ENCODE measurements around the gene KDM4C.

KDM4C gene

GRCh38 chr9:7205806-7206205, 448.0 kb downstream of the KDM4C start:
- H3K27me3 Mint-ChIP-seq = no peaks in the 10 kb centered on the region
- H3K9me3 Mint-ChIP-seq = no peaks in the 10 kb centered on the region
- H3K27ac Mint-ChIP-seq = no peak overlapping the region
- H3K4me3 Mint-ChIP-seq = no peak overlapping the region
- H3K4me1 Mint-ChIP-seq = no peaks in the 10 kb centered on the region
- H3K36me3 Mint-ChIP-seq = no peaks in the 10 kb centered on the region

DNA sequence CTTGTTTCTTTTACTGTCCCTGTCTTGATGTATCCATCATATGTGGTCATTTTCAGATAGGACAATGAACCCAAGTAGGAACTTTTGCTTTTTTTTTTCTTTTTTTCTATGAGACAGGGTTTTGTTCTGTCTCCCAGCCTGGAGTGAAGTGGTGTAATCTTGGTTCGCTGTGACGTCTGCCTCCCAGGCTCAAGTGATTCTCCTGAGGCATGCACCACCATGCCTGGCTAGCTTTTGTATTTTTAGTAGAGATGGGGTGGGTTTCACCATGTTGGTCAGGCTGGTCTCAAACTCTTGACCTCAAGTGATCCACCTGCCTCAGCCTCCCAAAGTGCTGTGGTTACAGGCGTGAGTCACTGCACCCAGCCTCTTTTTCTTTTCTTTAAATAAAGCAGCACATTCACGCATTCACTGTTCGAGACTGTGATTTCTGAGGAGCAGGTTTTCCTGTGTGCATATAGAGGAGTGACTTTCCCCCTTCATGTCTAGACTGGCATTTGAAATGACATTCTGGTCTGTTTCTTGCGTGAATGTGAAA, 448.5 kb downstream of the KDM4C start:
- H3K4me3 Mint-ChIP-seq = no peak overlapping the region
- no peak overlapping the region for H3K27ac Mint-ChIP-seq
- H3K27me3 Mint-ChIP-seq = no peaks in the 10 kb centered on the region
- H3K36me3 Mint-ChIP-seq = no peaks in the 10 kb centered on the region
- H3K4me1 Mint-ChIP-seq = no peaks in the 10 kb centered on the region
- no peaks in the 10 kb centered on the region for H3K9me3 Mint-ChIP-seq

- H3K4me3 Mint-ChIP-seq = no peak overlapping the region
- H3K4me1 Mint-ChIP-seq = no peaks in the 10 kb centered on the region
- H3K36me3 Mint-ChIP-seq = no peaks in the 10 kb centered on the region
- no peaks in the 10 kb centered on the region for H3K27me3 Mint-ChIP-seq
- no peak overlapping the region for H3K27ac Mint-ChIP-seq
- H3K9me3 Mint-ChIP-seq = no peaks in the 10 kb centered on the region
Measured at GRCh38 chr9:7209016-7209715, 451.4 kb downstream of the KDM4C start.

DNA sequence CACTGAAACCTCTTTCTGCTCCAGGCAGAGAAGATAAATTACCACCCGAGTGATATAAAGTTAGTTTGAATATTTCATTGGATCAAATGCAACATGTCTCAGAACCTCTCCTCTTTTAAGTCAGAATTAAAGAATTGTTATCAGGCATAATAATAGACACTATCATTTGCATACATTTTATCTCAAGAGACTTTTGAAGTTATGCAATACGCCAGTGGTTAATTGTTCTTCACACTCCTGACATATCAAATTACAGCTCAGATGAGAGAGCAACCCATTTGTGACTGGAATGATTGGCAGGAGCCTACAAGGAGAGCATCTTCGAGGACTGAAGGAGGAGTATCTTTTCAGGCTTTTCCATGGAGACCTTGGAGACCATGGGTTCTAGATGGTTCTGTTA, 452.2 kb downstream of the KDM4C start:
- no peak overlapping the region for H3K4me3 Mint-ChIP-seq
- no peaks in the 10 kb centered on the region for H3K4me1 Mint-ChIP-seq
- H3K9me3 Mint-ChIP-seq = no peaks in the 10 kb centered on the region
- H3K27me3 Mint-ChIP-seq = no peaks in the 10 kb centered on the region
- no peaks in the 10 kb centered on the region for H3K36me3 Mint-ChIP-seq
- H3K27ac Mint-ChIP-seq = no peak overlapping the region

- Mint-ChIP-seq H3K27me3 (no peaks in the 10 kb centered on the region), H3K4me3 (no peak overlapping the region), H3K36me3 (no peaks in the 10 kb centered on the region), H3K9me3 (no peaks in the 10 kb centered on the region), H3K27ac (no peak overlapping the region), H3K4me1 (peaks cover 1% of the 10 kb centered on the region)
Measured at GRCh38 chr9:7210854-7211637, 453.3 kb downstream of the KDM4C start.

DNA sequence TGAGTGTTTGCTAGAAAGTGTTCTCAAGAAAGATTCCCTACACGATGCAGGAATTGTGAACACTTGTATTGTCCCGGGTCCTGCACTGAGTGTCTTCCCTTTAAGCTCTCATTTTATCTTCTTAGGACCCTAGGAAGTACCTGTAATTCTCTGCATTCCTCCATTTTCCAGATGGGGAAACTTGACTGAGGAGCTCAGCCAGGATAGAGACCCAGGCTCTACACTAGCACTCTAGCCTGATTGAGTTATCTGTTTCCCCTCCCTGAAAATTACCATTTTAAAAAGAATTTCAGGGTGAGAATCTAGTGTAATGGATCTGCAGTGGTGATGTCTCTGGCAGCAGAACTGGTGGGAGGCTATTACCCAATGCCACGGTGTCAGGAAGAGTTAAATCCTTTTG, 453.9 kb downstream of the KDM4C start:
- Mint-ChIP-seq H3K4me3 (no peak overlapping the region), H3K9me3 (no peaks in the 10 kb centered on the region), H3K27ac (no peak overlapping the region), H3K27me3 (no peaks in the 10 kb centered on the region), H3K36me3 (no peaks in the 10 kb centered on the region), H3K4me1 (peaks cover 3% of the 10 kb centered on the region)

GRCh38 chr9:7212101-7212500, 454.3 kb downstream of the KDM4C start:
- Mint-ChIP-seq H3K4me1 (peaks cover 3% of the 10 kb centered on the region), H3K9me3 (peaks cover 3% of the 10 kb centered on the region), H3K27ac (no peak overlapping the region), H3K4me3 (no peak overlapping the region), H3K27me3 (peaks cover under 1% of the 10 kb centered on the region), H3K36me3 (peaks cover 2% of the 10 kb centered on the region)

GRCh38 chr9:7216004-7216841, 458.4 kb downstream of the KDM4C start:
- Mint-ChIP-seq H3K9me3 (peaks cover 14% of the 10 kb centered on the region), H3K4me3 (no peak overlapping the region), H3K27ac (no peak overlapping the region), H3K27me3 (peaks cover 2% of the 10 kb centered on the region), H3K4me1 (peaks cover 3% of the 10 kb centered on the region), H3K36me3 (peaks cover 3% of the 10 kb centered on the region)

- Mint-ChIP-seq H3K4me1 (peaks cover 20% of the 10 kb centered on the region), H3K4me3 (no peak overlapping the region), H3K27me3 (no peaks in the 10 kb centered on the region), H3K9me3 (peaks cover under 1% of the 10 kb centered on the region), H3K36me3 (no peaks in the 10 kb centered on the region), H3K27ac (no peak overlapping the region)
Measured at GRCh38 chr9:7223981-7224380, 466.2 kb downstream of the KDM4C start.

Measured in activated naive CD4-positive, alpha-beta T cell treated with anti-CD3 and anti-CD28 coated beads, Interleukin-2, amount 50 U/mL, for 24 hours (primary cell).